AG10803 (cell line): ENCODE results near the gene ABTB1.
A peak's percentile ranks its signal among the peaks of the same experiment; 100 is the strongest.

ENCODE experiments used
- DNase-seq: peaks from one replicate; pipeline ENCODE4 v3.0.0; 2010; ENCODE audit warnings: low read depth
- H3K4me3 ChIP-seq: 2 replicates; pipeline ENCODE4 v1.5.1; 2011; ENCODE audit warnings: mild to moderate bottlenecking, low read length, control low read depth
- TF ChIP-seq, protein P1 (sequence below): conservative IDR thresholded peaks from 2 replicates; pipeline ENCODE4 v1.5.1; 2011; ENCODE audit warnings: mild to moderate bottlenecking, low read length, control low read depth, inconsistent platforms

Gene ABTB1

GRCh38 chr3:127717357-127718244, 44.8 kb downstream of the ABTB1 start:
- H3K4me3 ChIP-seq = no peak overlapping the region
- TF ChIP-seq, protein P1, sequence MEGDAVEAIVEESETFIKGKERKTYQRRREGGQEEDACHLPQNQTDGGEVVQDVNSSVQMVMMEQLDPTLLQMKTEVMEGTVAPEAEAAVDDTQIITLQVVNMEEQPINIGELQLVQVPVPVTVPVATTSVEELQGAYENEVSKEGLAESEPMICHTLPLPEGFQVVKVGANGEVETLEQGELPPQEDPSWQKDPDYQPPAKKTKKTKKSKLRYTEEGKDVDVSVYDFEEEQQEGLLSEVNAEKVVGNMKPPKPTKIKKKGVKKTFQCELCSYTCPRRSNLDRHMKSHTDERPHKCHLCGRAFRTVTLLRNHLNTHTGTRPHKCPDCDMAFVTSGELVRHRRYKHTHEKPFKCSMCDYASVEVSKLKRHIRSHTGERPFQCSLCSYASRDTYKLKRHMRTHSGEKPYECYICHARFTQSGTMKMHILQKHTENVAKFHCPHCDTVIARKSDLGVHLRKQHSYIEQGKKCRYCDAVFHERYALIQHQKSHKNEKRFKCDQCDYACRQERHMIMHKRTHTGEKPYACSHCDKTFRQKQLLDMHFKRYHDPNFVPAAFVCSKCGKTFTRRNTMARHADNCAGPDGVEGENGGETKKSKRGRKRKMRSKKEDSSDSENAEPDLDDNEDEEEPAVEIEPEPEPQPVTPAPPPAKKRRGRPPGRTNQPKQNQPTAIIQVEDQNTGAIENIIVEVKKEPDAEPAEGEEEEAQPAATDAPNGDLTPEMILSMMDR = no peak
- peak; percentile 90 for DNase-seq

- no peak for DNase-seq
- no peak overlapping the region for H3K4me3 ChIP-seq
- TF ChIP-seq, protein P1 = no peak
Measured at GRCh38 chr3:127718245-127718915, 45.6 kb downstream of the ABTB1 start.

DNA sequence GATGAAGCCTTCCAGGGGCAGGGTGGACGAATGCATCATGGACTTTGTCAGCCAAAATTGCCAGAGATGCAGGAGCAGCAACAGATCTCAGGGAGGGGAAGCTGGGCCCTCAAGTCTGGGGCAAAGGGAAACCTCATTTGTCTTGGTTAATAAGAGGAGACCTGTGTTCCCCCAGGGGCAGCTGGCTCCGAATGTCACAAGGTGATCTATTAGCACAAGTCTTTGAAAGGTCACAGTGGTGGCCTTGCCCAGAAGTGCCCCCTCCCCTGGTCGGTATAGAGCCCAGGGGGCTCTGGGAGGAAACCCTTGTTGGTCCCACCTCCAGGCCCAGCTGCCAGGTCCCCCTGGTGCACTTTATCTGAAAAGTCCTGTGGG, 46.2 kb downstream of the ABTB1 start:
- no peak overlapping the region for H3K4me3 ChIP-seq
- TF ChIP-seq, protein P1 = no peak
- DNase-seq = no peak

- TF ChIP-seq, protein P1 = no peak
- DNase-seq = no peak
- H3K4me3 ChIP-seq = no peak overlapping the region
Measured at GRCh38 chr3:127719369-127719768, 46.6 kb downstream of the ABTB1 start.

- no peak for DNase-seq
- TF ChIP-seq, protein P1 = no peak
- H3K4me3 ChIP-seq = no peak overlapping the region
Measured at GRCh38 chr3:127720161-127720823, 47.5 kb downstream of the ABTB1 start.

GRCh38 chr3:127720985-127721935, 48.5 kb downstream of the ABTB1 start:
- no peak overlapping the region for H3K4me3 ChIP-seq
- DNase-seq = no peak
- TF ChIP-seq, protein P1 = no peak
